Activated CD8-positive, alpha-beta T cell treated with anti-CD3 and anti-CD28 coated beads, Interleukin-2, amount 10 ng/mL, durations not matched to agents 7 days and 5 days (primary cell): ENCODE results near the gene SLC17A9. TPM values are rescaled to one million over a fixed set of nuclear protein-coding genes. Genes with fewer than 3 reads are reported as not detected.

Experiments used
- ATAC-seq: fragments of 150-1000 bp; cut with Tn5 transposase; one replicate; pipeline ENCODE4 v1.10.0; 2021; ENCODE audit warnings: moderate library complexity
- CTCF ChIA-PET: fragments of 350-600 bp; sonication (Branson Sonifier 250); formaldehyde crosslinking; loops from one replicate; lab custom pipeline; 2021; ENCODE audit warnings: antibody characterized with exemption; lab: Charles Lee
- POLR2A ChIA-PET: fragments of 350-600 bp; sonication (Branson Sonifier 250); formaldehyde crosslinking; loops from one replicate; lab custom pipeline; 2021; ENCODE audit warnings: antibody characterized with exemption; lab: Charles Lee
- DNase-seq: peaks from one replicate; pipeline ENCODE4 v3.0.0-alpha.2; 2020
- H3K27ac Mint-ChIP-seq: one replicate; pipeline ENCODE4 v1.8.0; 2021; ENCODE audit warnings: mild to moderate bottlenecking, mixed read lengths
- H3K27me3 Mint-ChIP-seq: one replicate; pipeline ENCODE4 v1.8.0; 2021; ENCODE audit warnings: low read depth, mixed read lengths
- H3K36me3 Mint-ChIP-seq: one replicate; pipeline ENCODE4 v1.8.0; 2021; ENCODE audit warnings: low read depth, mixed read lengths
- H3K4me1 Mint-ChIP-seq: one replicate; pipeline ENCODE4 v1.8.0; 2021; ENCODE audit warnings: low read depth, mixed read lengths
- H3K4me3 Mint-ChIP-seq: one replicate; pipeline ENCODE4 v1.8.0; 2021; ENCODE audit warnings: mild to moderate bottlenecking, mixed read lengths
- H3K9me3 Mint-ChIP-seq: one replicate; pipeline ENCODE4 v1.8.0; 2022; ENCODE audit warnings: mixed read lengths; ENCODE audit not compliant: insufficient read depth
- total RNA-seq, 2 experiments: library from RNA; stranded (reverse); gene quantifications; one replicate each; pipeline ENCODE4 v1.2.3, GENCODE V29; 2021

The SLC17A9 gene, protein sequence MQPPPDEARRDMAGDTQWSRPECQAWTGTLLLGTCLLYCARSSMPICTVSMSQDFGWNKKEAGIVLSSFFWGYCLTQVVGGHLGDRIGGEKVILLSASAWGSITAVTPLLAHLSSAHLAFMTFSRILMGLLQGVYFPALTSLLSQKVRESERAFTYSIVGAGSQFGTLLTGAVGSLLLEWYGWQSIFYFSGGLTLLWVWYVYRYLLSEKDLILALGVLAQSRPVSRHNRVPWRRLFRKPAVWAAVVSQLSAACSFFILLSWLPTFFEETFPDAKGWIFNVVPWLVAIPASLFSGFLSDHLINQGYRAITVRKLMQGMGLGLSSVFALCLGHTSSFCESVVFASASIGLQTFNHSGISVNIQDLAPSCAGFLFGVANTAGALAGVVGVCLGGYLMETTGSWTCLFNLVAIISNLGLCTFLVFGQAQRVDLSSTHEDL
- total RNA-seq, result 10 to 100 TPM; 57.8 to 69.7 TPM

DNA sequence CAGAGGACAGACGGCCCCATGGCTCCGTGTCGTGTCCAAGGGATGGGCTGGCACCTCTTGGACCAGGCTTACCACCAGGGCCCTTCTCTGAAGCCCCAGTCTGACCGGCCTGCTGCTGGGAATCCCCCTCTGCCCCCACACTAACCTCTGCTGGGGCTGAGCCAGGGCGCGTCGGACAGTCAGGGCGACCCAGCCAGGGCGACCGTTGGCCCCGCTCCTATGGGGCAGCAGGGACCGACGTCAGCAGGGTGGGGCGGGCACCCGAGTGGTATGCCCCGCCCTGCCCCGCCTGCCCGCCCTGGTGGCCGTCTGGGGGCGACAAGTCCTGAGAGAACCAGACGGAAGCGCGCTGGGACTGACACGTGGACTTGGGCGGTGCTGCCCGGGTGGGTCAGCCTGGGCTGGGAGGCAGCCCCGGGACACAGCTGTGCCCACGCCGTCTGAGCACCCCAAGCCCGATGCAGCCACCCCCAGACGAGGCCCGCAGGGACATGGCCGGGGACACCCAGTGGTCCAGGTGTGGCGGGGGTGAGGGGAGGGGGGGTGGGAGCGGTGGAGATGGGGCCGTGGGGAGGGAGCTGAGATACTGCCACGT is at the start of gene SLC17A9:
TSS of gene SLC17A9 (plus strand) at position 337 of the 595 bp plus-strand sequence. CDS start at position 459, 122 bp downstream.
- H3K4me1 Mint-ChIP-seq, result peaks cover 45% of the 10 kb centered on the region
- peak within 1 kb of the TSS; percentile 94 for H3K27ac Mint-ChIP-seq
- ATAC-seq (peak; percentile 64), DNase-seq (peak; percentile 81)
- ChIA-PET POLR2A (interaction anchor here (3.1 kb wide), 1 partner anchor 26 kb away, joined by 15 read pairs; the partner anchor contains the start of gene DIDO1), CTCF (interaction anchor here (1.0 to 2.2 kb wide), 3 partner anchors 8 to 45 kb away, joined by 3 to 15 read pairs (median 7); no protein-coding TSS in a partner anchor)
- peaks cover 47% of the 10 kb centered on the region for H3K36me3 Mint-ChIP-seq
- H3K4me3 Mint-ChIP-seq, result peak within 1 kb of the TSS; percentile 82
- no peaks in the 10 kb centered on the region for H3K27me3 Mint-ChIP-seq
- H3K9me3 Mint-ChIP-seq, result peaks cover 3% of the 10 kb centered on the region

DNA sequence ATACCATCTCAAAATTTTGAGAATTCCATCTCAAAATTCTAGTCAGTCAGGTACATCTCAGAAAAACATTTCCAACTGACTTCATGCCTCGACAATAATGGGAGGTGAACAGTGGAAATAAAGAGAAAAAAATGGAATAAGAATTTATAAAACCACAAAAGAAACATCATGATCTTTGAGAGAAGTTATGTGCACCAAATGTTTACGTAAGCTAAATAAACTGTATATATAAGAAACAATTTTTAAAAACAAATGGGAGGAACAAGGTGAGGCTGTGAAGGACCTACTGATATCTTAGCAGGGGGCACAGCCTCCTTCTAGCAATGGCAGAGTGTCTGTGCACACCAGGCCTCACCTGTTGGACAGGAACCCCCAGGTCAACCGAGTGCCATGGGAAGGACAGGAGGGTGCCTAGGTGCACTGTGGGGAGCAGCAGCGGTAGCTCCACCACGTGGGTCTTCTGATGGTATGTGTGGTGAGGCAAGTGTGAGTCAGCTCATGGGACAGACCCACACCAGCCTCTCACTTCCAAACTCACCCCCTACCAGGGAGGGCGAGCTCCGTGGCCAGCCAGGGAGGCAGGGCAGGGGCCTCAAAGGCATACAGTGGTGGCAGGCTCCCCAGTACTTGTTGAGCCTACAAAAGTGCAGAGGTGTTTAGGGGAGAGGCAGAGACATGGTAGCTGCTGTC is 49.4 kb upstream of the SLC17A9 start:
- no peak for DNase-seq
- peaks cover 59% of the 10 kb centered on the region for H3K4me1 Mint-ChIP-seq

DNA sequence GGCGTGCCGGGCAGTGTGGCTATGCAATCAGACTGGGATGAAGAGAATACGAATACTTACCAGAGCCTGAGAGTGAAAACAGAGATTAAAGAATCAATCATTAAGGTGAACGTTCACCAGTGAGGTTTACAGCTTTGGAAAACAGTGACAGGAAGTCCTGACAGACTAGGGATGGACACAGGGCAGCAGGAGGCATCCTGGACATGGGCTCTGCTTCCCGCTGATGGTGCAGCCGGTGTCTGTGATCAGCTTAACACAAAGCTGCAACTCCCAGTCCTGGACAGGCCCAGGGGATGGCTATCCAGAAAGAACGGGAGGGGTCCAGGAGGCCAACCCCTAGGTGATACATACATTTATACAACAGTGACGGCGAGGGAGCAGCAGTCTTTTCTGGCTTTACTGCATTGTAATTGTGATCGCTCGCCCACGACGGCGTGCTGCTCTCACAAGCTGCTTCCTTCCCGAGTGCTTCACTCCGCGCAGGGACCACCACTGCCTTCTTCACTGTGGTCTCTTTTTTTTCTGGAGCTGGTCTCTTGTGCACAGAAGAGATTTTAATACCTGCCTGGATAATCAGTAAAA is 46.9 kb upstream of the SLC17A9 start:
- ChIA-PET POLR2A (no interaction called here), CTCF (interaction anchor here (5.3 kb wide), 1 partner anchor 13 kb away, joined by 105 read pairs; no protein-coding TSS in a partner anchor)
- Mint-ChIP-seq H3K27ac (peak overlapping the region; percentile 31), H3K36me3 (peaks cover 84% of the 10 kb centered on the region), H3K4me3 (no peak overlapping the region), H3K9me3 (no peaks in the 10 kb centered on the region), H3K4me1 (peaks cover 47% of the 10 kb centered on the region), H3K27me3 (no peaks in the 10 kb centered on the region)
- ATAC-seq (no peak), DNase-seq (no peak)

More for the DNA sequence above, 49.4 kb upstream of the SLC17A9 start:
- ATAC-seq, result no peak
- no peaks in the 10 kb centered on the region for H3K27me3 Mint-ChIP-seq
- ChIA-PET POLR2A (interaction anchor here (1.0 to 1.2 kb wide), 2 partner anchors 11 to 35 kb away, joined by 3 read pairs; partner anchors contain the start of gene GID8), CTCF (interaction anchor here (0.7 to 8.1 kb wide), 7 partner anchors 9 to 106 kb away, joined by 3 to 182 read pairs (median 5); no protein-coding TSS in a partner anchor)
- H3K27ac Mint-ChIP-seq, result no peak overlapping the region
- H3K4me3 Mint-ChIP-seq, result no peak overlapping the region
- H3K9me3 Mint-ChIP-seq, result no peaks in the 10 kb centered on the region
- H3K36me3 Mint-ChIP-seq, result peaks cover 75% of the 10 kb centered on the region

DNA sequence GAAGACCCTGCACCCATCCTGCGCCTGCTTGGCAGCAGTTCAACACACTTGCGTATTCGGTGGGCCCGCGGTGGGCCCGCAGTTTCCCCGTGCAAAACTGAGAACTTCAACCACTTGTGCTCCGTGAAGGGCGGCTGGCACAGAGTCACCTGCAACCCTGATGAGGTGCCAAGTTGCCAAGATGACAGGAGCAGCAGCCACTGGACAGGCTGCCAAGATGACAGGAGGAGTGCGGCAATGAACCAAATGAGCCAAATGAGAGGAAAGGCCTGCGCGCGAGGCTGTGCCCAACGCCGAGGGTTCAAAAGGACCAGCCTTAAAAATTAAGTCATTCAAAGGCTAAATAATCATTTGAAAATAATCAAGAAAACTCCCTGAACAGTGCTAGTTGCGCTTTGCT is 46.3 kb upstream of the SLC17A9 start:
- DNase-seq, result no peak
- Mint-ChIP-seq H3K27ac (no peak overlapping the region), H3K36me3 (peaks cover 84% of the 10 kb centered on the region), H3K4me3 (no peak overlapping the region), H3K4me1 (peaks cover 42% of the 10 kb centered on the region), H3K9me3 (no peaks in the 10 kb centered on the region), H3K27me3 (no peaks in the 10 kb centered on the region)
- ATAC-seq, result no peak
- ChIA-PET POLR2A (no interaction called here), CTCF (interaction anchor here (2.1 to 5.3 kb wide), 2 partner anchors 13 to 31 kb away, joined by 12 to 105 read pairs; partner anchors contain the start of gene GID8)

DNA sequence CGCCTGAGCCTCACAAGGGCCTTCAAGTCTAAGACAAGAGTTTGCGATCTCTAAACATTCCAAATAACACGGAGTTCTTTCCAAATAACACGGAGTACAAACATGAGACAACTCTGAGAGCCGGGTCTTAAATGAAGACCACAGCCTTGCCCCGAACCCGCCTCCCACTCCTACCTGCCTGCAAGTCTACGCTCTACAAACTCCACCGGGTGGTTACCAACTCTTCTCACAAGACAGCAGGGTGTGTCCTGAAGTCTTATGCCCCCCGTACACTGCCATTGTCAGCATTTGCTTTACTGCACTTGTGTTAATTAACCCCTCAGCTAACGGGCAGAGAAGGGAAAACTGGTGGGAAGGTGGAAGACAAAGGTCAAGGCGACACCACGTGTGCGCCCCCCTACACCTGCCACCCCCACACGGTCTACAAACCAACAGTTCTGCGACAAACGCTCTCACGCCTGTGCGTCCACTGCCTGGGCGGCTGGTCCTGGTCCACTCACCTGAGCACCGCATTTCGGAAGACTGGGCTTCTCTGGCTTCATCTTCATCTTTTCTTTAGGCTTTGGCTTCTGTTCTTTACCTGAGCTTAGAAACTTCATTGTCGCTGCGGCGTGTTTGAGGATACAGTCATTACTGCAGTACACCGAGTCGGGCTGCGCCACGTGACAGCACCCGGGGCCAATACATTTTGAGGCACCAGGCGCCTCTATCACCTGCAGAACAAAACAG is 45.7 kb upstream of the SLC17A9 start:
- ChIA-PET CTCF (interaction anchor here (0.6 to 5.3 kb wide), 15 partner anchors 8 to 102 kb away, joined by 3 to 105 read pairs (median 6); partner anchors contain the start of genes GID8 and SLC17A9), POLR2A (interaction anchor here (0.8 to 2.2 kb wide), 4 partner anchors 10 to 19 kb away, joined by 3 to 9 read pairs (median 4); no protein-coding TSS in a partner anchor)
- peaks cover 83% of the 10 kb centered on the region for H3K36me3 Mint-ChIP-seq
- no peak overlapping the region for H3K4me3 Mint-ChIP-seq
- no peak overlapping the region for H3K27ac Mint-ChIP-seq
- ATAC-seq, result no peak
- H3K27me3 Mint-ChIP-seq, result no peaks in the 10 kb centered on the region
- no peak for DNase-seq
- peaks cover 40% of the 10 kb centered on the region for H3K4me1 Mint-ChIP-seq
- no peaks in the 10 kb centered on the region for H3K9me3 Mint-ChIP-seq

DNA sequence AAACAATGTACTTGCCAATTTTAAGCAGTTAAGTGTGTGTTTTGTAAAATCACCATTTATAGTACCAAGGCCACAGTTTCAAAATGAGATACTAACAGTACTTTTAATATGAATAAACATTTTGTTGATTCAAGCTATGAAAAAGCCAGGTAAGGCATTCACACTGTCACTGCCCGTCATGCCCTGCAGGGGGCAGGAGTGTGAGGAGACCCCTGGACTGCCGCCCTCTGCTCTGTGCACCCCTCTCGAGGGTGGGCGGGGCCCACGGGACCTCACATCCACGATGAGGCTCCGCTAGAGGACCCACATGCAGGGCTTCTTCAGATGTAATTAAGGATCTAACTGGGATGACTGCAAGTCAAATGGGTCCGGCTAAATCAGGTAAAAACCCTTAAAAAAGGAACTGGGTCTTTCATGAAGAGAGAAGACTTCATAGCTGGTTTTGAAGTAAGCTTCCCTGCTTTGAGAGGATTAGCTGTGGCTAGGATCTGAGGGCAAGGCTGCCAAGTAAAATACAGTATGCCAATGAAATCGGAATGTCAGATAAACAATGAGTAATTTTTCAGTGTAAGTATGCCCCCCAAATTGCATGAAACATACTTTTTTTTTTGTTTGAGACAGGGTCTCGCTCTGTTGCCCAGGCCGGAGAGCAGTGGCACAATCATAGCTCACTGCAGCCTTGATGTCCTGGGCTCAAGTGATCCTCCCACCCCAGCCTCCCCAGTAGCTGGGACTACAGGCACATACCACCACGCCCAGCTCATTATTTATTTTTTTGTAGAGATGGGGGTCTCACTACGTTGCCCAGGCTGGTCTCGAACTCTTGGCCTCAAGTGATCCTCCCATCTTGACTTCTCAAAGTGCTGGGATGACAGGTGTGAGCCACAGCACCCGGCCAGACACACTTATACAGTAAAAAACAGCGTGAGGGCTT is 44.9 kb upstream of the SLC17A9 start:
- Mint-ChIP-seq H3K4me1 (peaks cover 41% of the 10 kb centered on the region), H3K9me3 (no peaks in the 10 kb centered on the region), H3K27me3 (no peaks in the 10 kb centered on the region), H3K4me3 (no peak overlapping the region), H3K27ac (no peak overlapping the region), H3K36me3 (peaks cover 80% of the 10 kb centered on the region)
- peak; percentile 74 for ATAC-seq
- DNase-seq, result peak; percentile 52
- ChIA-PET POLR2A (interaction anchor here (0.8 to 2.2 kb wide), 4 partner anchors 9 to 20 kb away, joined by 3 to 9 read pairs (median 4); no protein-coding TSS in a partner anchor), CTCF (interaction anchor here (0.6 to 5.3 kb wide), 17 partner anchors 9 to 101 kb away, joined by 3 to 105 read pairs (median 6); partner anchors contain the start of genes GID8 and SLC17A9)

DNA sequence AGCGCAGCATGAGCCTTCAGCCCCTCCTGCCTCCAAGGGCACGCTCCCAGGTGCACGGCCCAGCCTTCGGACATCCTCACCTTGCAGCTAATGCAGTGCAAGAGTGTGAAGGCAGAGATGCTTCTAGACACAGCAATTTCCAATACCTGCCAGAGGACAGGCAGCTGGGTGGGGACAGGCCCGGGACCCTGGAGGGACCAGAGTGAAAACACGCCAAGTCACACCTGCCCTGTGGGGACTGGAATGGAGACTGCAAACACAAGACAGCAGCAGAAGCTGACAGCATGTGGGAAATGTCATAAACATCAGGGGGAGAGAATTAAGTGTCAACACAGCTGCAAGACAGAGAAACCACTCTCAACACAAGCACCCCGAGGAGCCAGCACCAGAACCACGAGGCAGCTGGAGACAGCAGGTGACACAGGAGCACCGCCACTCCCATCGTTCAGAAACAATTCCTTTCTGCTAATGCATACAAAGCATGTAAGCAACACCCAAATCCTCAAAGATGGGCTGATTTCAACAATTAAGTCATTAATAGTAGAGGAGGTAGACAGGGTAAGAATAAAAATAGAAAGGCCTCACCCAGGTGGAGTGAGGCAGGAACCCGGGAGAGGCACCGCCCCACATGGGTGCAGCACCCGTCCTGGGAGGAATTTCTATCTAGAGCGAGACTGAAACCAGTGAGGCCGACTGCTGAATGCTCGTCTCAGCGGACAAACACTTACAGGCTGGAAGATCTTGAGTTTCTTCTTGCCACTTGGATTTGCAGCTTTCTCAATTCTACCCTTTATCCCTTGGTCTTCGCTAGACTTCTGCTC is 43.3 kb upstream of the SLC17A9 start:
- H3K4me3 Mint-ChIP-seq, result no peak overlapping the region
- H3K27ac Mint-ChIP-seq, result peak overlapping the region; percentile 39
- ATAC-seq, result no peak
- CTCF ChIA-PET, result interaction anchor here (1.3 to 5.3 kb wide), 4 partner anchors 10 to 45 kb away, joined by 3 to 105 read pairs (median 10); no protein-coding TSS in a partner anchor
- peaks cover 75% of the 10 kb centered on the region for H3K36me3 Mint-ChIP-seq
- H3K4me1 Mint-ChIP-seq, result peaks cover 38% of the 10 kb centered on the region
- no peak for DNase-seq
- H3K27me3 Mint-ChIP-seq, result no peaks in the 10 kb centered on the region
- POLR2A ChIA-PET, result interaction anchor here (0.9 to 2.2 kb wide), 2 partner anchors 9 to 524 kb away, joined by 3 to 9 read pairs; no protein-coding TSS in a partner anchor
- no peaks in the 10 kb centered on the region for H3K9me3 Mint-ChIP-seq

DNA sequence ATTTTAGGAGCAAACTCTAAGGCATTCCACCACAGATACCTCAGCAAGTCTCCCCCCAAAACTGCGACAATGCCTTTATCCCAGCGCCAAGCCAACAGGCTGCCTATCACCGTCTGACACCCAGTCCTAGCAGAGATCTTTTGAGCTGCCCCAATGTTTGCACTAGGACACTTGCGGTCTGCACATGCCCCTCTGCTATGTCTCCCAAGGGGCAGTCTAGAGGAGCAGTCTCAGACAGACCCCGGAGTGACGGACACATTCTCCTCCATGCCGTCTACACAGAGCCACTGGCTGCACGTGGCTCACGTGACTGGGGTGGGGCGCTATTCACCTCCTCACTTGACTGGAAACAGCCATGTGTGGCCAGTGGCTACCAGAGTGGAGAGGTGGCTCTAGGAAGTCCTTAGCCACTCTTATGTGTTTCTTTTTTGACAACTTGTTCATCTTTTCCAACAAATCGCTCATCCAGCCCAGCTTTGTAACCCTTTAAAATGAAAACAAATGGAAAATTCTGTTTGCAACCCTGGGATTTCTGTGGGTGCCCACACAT is 42.2 kb upstream of the SLC17A9 start:
- Mint-ChIP-seq H3K9me3 (no peaks in the 10 kb centered on the region), H3K27me3 (no peaks in the 10 kb centered on the region), H3K36me3 (peaks cover 69% of the 10 kb centered on the region), H3K4me1 (peaks cover 44% of the 10 kb centered on the region), H3K27ac (peak overlapping the region; percentile 16), H3K4me3 (no peak overlapping the region)
- no peak for ATAC-seq
- no peak for DNase-seq
- CTCF ChIA-PET, result interaction anchor here (1.3 to 5.3 kb wide), 3 partner anchors 9 to 27 kb away, joined by 3 to 105 read pairs (median 8); no protein-coding TSS in a partner anchor
- POLR2A ChIA-PET, result interaction anchor here (0.9 kb wide), 1 partner anchor 525 kb away, joined by 3 read pairs; no protein-coding TSS in a partner anchor
